ENCODE measurements around the gene SERPING1.
"Not testable (repeated sequence)": the region's sequence is repeated elsewhere in the genome, so short reads cannot be mapped to it uniquely, and the experiment has no call there.

Gene SERPING1

DNA sequence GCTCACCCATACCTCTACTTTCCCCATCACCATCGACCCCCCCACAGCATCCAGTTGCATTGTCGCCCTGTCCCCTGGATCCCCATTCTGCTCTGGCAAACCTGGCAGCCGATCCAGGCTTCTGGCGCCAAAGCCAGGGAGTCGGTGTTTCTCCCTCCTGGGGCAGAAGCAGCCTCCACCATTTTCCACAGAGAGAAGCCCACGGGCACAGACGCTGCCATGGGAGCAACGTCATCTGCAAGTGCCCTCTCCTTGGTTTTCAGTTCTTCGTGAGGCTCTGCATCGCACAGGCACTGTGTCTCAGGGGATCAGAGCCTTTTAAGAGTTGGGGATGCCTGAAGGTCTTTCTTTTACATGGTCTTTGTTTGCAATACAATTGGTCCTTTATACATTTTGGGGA, 49.9 kb downstream of the SERPING1 start:
- H3K9ac ChIP-seq (ENCODE audit: low read depth, low read length) = peak overlapping the region; percentile 37
- H3K4me1 ChIP-seq (ENCODE audit: control insufficient read depth, insufficient read depth, low read length) = peaks cover 69% of the 10 kb centered on the region
- peak overlapping the region; percentile 55 for H3K4me3 ChIP-seq (ENCODE audit: low read depth, low read length)
- peak overlapping the region; percentile 80 for H3K27ac ChIP-seq (ENCODE audit: low read depth, low read length)
- H3K36me3 ChIP-seq (ENCODE audit: control insufficient read depth, insufficient read depth, low read length) = peaks cover 13% of the 10 kb centered on the region
- peaks cover 14% of the 10 kb centered on the region for H3K27me3 ChIP-seq (ENCODE audit: control insufficient read depth, insufficient read depth, low read length)
- no peaks in the 10 kb centered on the region for H3K9me3 ChIP-seq (ENCODE audit: control insufficient read depth, insufficient read depth, low read length)

DNA sequence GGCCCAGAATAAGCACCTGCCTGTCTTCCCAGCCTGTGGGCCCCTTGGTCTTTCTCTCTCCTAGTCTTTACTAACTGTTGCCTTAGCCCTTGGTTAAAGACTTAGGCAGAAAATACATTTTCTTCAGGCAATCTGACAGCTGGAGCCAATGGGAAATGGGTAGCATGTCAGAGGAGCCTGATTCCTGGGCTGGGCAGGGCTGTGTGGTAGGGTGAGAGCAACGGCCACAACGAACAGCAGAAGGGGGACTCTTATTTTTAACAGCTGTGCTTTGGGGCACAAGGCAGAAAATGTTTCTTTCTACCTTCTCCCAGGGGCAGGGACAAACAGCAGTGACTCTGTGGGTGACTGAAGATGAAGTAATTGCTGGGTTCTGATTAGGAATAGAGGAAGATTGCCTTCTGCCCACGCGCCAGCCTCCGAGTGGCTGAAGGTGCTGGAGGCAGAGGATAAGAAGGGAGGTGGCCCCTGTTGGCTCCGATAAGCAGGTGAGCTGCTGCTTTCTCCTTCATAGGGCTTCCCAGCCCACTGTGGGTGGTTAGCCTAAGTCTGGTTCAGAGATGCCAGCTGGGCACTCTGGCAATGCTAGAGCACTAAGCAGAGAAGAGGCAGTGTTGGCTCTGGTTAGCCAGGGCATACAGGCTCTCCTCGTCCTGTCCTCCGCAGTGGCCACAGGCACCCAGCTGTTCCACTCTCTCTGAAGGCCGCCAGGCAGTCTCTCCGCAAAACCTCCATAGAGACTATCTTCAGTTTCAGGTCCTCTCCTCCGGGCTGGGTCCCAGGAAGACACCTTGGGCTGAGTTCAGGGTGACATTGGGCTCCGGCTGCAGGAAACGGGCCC, 50.7 kb downstream of the SERPING1 start:
- peak overlapping the region; percentile 80 for H3K27ac ChIP-seq (ENCODE audit: low read depth, low read length)
- no peaks in the 10 kb centered on the region for H3K9me3 ChIP-seq (ENCODE audit: control insufficient read depth, insufficient read depth, low read length)
- peak overlapping the region; percentile 37; the same call in 1 of the 2 replicates for H3K9ac ChIP-seq (ENCODE audit: low read depth, low read length)
- peak overlapping the region; percentile 55 for H3K4me3 ChIP-seq (ENCODE audit: low read depth, low read length)
- H3K36me3 ChIP-seq (ENCODE audit: control insufficient read depth, insufficient read depth, low read length) = peaks cover 7% of the 10 kb centered on the region
- peaks cover 69% of the 10 kb centered on the region for H3K4me1 ChIP-seq (ENCODE audit: control insufficient read depth, insufficient read depth, low read length)
- peaks cover 19% of the 10 kb centered on the region for H3K27me3 ChIP-seq (ENCODE audit: control insufficient read depth, insufficient read depth, low read length)

DNA sequence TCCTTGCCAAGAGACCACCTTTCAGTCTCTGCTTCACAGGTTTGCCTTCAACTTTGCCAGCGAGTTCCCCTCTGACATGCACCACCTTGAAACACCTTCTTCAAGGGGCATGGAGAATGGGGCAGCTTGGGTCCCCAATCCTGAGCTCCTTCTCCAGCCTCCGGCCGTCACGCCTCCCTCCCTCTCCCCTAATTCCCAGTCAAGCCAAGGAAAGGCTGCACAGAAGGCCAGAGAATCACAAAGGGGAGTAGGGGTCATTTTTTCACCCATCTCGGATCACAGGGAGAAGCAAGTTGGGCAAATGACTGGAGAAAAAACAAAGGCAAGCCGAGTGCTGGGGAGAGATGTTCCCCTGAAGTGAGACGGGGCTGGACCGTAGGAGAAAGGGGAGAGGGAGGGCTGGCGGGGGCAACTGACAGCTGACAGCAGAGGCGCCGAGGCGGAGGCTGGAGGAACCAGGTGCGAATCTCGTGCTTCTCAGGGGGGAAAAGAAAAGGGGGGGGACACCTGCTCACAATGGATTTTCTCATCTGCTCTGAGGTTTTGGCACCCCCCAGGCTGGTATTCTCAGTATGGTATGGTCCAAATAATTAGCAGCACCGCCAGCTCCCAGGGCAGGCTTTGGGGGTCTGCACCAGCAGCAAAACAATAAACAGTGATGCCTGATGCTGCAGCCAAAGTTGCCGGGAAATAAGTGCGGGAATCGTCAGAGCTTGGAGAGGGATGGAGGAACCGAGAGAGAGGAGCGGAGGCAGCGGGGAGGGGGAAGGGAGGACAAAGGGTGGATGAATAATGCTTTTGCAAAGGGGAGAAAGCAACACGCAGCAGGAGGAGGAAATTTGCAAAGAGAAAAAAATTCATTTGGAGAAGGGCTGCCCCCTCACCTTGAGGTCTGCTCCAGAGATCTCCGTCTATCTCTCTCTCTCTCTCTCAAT, 51.6 kb downstream of the SERPING1 start:
- H3K9ac ChIP-seq (ENCODE audit: low read depth, low read length) = no peak overlapping the region
- H3K4me3 ChIP-seq (ENCODE audit: low read depth, low read length) = peak overlapping the region; percentile 55
- H3K36me3 ChIP-seq (ENCODE audit: control insufficient read depth, insufficient read depth, low read length) = no peaks in the 10 kb centered on the region
- H3K4me1 ChIP-seq (ENCODE audit: control insufficient read depth, insufficient read depth, low read length) = peaks cover 62% of the 10 kb centered on the region
- H3K27me3 ChIP-seq (ENCODE audit: control insufficient read depth, insufficient read depth, low read length) = peaks cover 19% of the 10 kb centered on the region
- peak overlapping the region; percentile 80 for H3K27ac ChIP-seq (ENCODE audit: low read depth, low read length)
- H3K9me3 ChIP-seq (ENCODE audit: control insufficient read depth, insufficient read depth, low read length) = no peaks in the 10 kb centered on the region

DNA sequence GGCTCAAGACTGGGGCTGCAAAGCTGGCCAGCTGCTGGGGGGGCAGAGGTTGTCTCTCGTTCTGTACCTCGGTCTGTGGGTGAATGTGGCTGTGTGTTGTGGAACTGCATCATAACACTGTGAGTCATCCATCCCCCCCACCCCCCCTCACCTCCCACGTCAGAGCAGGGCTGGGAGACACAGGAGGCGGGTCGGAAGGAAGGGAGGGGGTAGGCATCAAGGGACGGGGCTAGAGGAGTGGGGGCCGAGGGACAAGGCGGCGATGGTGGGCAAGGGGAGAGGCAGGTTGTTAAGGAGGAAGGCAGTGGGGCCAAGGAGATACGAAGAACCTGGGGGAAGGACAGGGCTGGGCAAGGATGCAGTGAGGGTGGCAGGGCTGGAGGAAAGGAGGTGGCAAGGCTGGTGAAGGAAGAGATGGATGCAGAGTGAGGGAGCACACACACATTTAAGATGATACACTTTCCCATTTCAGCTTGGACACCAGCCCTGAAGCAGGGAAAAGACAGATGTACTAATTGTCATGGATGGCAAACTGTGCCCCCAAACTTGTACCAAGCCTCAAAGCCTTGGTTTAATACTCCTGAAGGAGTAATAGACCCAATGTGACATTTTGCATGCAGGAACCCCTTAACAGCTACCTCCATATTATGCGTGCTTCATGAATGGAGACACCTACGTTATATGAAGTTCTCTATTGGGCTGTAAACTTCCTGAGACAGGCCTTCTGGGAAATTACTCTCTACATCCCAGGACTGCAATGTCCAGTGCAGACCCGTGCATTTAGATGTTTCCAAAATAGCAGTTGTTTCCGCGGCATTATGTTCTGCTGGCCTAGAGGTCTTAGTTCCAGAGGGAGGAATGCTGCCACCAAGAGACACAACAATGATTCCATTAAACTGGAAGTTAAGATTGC, 52.6 kb downstream of the SERPING1 start, which contains the start of gene YPEL4:
TSS of gene YPEL4 (minus strand) at position 87 of the 913 bp plus-strand sequence. CDS start 2,805 bp downstream, outside the sequence.
- H3K27ac ChIP-seq (ENCODE audit: low read depth, low read length) = peak within 1 kb of the TSS; percentile 80
- H3K36me3 ChIP-seq (ENCODE audit: control insufficient read depth, insufficient read depth, low read length) = no peaks in the 10 kb centered on the region
- H3K4me1 ChIP-seq (ENCODE audit: control insufficient read depth, insufficient read depth, low read length) = peaks cover 57% of the 10 kb centered on the region
- H3K4me3 ChIP-seq (ENCODE audit: low read depth, low read length) = peak within 1 kb of the TSS; percentile 55
- H3K9ac ChIP-seq (ENCODE audit: low read depth, low read length) = no peak within 1 kb of the TSS; the same call in 1 of the 2 replicates
- H3K27me3 ChIP-seq (ENCODE audit: control insufficient read depth, insufficient read depth, low read length) = peaks cover 19% of the 10 kb centered on the region
- no peaks in the 10 kb centered on the region for H3K9me3 ChIP-seq (ENCODE audit: control insufficient read depth, insufficient read depth, low read length)

DNA sequence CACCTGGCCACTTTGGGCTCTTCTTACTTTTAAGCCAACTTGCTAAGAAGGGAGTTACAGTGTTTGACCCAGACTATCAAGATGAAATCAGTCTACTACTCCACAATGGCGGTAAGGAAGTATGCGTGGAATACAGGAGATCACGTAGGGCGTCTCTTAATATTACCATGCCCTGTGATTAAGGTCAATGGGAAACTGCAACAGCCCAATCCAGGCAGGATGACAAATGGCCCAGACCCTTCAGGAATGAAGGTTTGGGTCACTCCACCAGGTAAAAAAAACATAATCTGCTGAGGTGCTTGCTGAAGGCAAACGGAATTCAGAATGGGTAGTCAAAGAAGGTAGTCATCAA, 53.2 kb downstream of the SERPING1 start:
- H3K36me3 ChIP-seq (ENCODE audit: control insufficient read depth, insufficient read depth, low read length) = no peaks in the 10 kb centered on the region
- H3K27ac ChIP-seq (ENCODE audit: low read depth, low read length) = no peak overlapping the region
- peak overlapping the region; percentile 44; the same call in 1 of the 2 replicates for H3K4me3 ChIP-seq (ENCODE audit: low read depth, low read length)
- H3K4me1 ChIP-seq (ENCODE audit: control insufficient read depth, insufficient read depth, low read length) = peaks cover 50% of the 10 kb centered on the region
- peaks cover 19% of the 10 kb centered on the region for H3K27me3 ChIP-seq (ENCODE audit: control insufficient read depth, insufficient read depth, low read length)
- no peaks in the 10 kb centered on the region for H3K9me3 ChIP-seq (ENCODE audit: control insufficient read depth, insufficient read depth, low read length)
- H3K9ac ChIP-seq (ENCODE audit: low read depth, low read length) = no peak overlapping the region

DNA sequence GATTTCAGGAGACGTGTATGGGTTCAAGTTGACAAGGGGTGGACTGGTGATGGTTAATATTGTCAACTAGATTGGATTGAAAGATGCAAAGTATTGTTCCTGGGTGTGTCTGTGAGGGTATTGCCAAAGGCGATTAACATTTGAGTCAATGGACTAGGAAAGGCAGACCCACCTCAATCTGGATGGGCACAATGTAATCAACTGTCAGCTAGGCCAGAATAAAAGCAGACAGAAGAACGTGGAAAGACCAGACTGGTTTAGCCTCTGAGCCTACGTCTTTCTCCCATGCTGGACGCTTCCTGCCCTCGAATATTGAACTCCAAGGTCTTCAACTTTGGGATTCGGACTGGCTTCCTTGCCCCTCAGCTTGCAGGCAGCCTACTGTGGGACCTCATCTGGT, 53.9 kb downstream of the SERPING1 start:
- Histone ChIP-seq H3K27ac (ENCODE audit: low read depth, low read length) (no peak overlapping the region), H3K4me1 (ENCODE audit: control insufficient read depth, insufficient read depth, low read length) (peaks cover 44% of the 10 kb centered on the region), H3K4me3 (ENCODE audit: low read depth, low read length) (no peak overlapping the region), H3K36me3 (ENCODE audit: control insufficient read depth, insufficient read depth, low read length) (no peaks in the 10 kb centered on the region), H3K9me3 (ENCODE audit: control insufficient read depth, insufficient read depth, low read length) (no peaks in the 10 kb centered on the region), H3K27me3 (ENCODE audit: control insufficient read depth, insufficient read depth, low read length) (peaks cover 19% of the 10 kb centered on the region), H3K9ac (ENCODE audit: low read depth, low read length) (no peak overlapping the region)

DNA sequence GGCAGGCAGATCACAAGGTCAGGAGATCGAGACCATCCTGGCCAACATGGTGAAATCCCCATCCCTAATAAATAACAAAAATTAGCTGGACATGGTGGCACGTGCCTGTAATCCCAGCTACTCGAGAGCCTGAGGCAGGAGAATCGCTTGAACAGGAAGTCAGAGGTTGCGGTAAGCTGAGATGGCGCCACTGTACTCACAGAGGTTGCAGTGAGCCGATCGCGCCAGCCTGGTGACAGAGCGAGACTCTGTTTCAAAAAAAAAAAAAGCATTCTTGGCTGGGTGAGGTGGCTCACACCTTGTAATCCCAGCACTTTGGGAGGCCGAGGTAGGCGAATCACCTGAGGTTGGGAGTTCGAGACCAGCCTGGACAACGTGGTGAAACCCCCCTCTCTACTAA, 54.7 kb downstream of the SERPING1 start:
- not testable (repeated sequence) for H3K9ac ChIP-seq (ENCODE audit: low read depth, low read length); H3K4me3 ChIP-seq (ENCODE audit: low read depth, low read length); H3K27ac ChIP-seq (ENCODE audit: low read depth, low read length); H3K9me3 ChIP-seq (ENCODE audit: control insufficient read depth, insufficient read depth, low read length); H3K36me3 ChIP-seq (ENCODE audit: control insufficient read depth, insufficient read depth, low read length)
- Histone ChIP-seq H3K4me1 (ENCODE audit: control insufficient read depth, insufficient read depth, low read length) (peaks cover 35% of the 10 kb centered on the region), H3K27me3 (ENCODE audit: control insufficient read depth, insufficient read depth, low read length) (peaks cover 19% of the 10 kb centered on the region)

DNA sequence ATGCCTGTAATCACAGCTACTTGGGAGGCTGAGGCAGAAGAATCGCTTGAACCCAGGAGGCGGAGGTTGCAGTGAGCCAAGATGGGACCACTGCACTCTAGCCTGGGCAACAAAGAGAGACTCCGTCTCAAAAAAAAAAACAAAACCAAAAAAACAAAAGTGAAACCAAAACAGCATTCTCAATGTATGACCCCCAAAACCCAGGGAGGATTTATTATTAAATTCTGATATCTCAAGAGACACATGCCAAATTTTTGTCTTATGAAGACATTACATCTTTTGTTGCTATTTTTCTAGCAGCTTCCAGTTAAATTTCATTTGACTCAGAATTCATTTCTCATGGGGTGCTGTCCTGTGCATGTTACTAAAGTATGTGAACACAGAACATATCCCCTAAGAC, 55.2 kb downstream of the SERPING1 start:
- Histone ChIP-seq H3K9me3 (ENCODE audit: control insufficient read depth, insufficient read depth, low read length) (no peaks in the 10 kb centered on the region), H3K9ac (ENCODE audit: low read depth, low read length) (no peak overlapping the region), H3K4me1 (ENCODE audit: control insufficient read depth, insufficient read depth, low read length) (peaks cover 31% of the 10 kb centered on the region), H3K27ac (ENCODE audit: low read depth, low read length) (no peak overlapping the region), H3K27me3 (ENCODE audit: control insufficient read depth, insufficient read depth, low read length) (peaks cover 19% of the 10 kb centered on the region), H3K4me3 (ENCODE audit: low read depth, low read length) (no peak overlapping the region), H3K36me3 (ENCODE audit: control insufficient read depth, insufficient read depth, low read length) (no peaks in the 10 kb centered on the region)

DNA sequence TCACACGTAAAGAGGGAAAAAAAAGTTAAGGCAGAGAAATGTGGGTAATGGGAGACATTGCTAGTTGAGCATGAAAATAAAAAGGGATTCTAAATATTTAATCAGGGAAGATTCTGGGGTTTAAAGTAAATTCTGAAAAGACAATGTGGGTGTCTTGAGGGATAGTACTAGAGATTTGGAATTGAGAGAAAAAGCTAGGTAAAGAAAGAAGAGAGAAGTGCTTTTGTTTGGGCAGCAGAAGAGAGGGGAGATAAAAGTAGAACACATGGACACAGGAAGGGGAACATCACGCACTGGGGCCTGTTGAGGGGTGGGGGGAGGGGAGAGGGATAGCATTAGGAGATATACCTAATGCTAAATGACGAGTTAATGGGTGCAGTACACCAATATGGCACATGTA, 55.7 kb downstream of the SERPING1 start:
- Histone ChIP-seq H3K9me3 (ENCODE audit: control insufficient read depth, insufficient read depth, low read length) (no peaks in the 10 kb centered on the region), H3K4me3 (ENCODE audit: low read depth, low read length) (no peak overlapping the region), H3K27ac (ENCODE audit: low read depth, low read length) (no peak overlapping the region), H3K4me1 (ENCODE audit: control insufficient read depth, insufficient read depth, low read length) (peaks cover 26% of the 10 kb centered on the region), H3K9ac (ENCODE audit: low read depth, low read length) (no peak overlapping the region), H3K36me3 (ENCODE audit: control insufficient read depth, insufficient read depth, low read length) (no peaks in the 10 kb centered on the region), H3K27me3 (ENCODE audit: control insufficient read depth, insufficient read depth, low read length) (peaks cover 19% of the 10 kb centered on the region)

DNA sequence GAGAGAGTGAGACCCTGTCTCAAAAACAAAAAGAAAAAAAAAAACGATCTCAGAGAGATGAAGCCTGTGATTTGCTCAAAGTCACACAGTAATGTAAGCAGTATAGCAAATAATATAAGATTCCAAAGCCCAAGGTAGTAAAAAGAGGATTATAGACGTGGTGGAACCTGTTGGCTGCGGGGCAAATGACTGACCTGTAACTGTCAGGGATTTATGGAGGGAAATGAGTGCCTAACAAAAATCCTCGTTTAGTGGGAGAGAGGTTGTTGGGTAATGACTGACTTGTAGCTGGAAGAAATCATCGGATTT, 59.4 kb downstream of the SERPING1 start:
- Histone ChIP-seq H3K36me3 (ENCODE audit: control insufficient read depth, insufficient read depth, low read length) (peaks cover 27% of the 10 kb centered on the region), H3K9ac (ENCODE audit: low read depth, low read length) (peak overlapping the region; percentile 53; the same call in 1 of the 2 replicates), H3K9me3 (ENCODE audit: control insufficient read depth, insufficient read depth, low read length) (no peaks in the 10 kb centered on the region), H3K4me1 (ENCODE audit: control insufficient read depth, insufficient read depth, low read length) (peaks cover 6% of the 10 kb centered on the region), H3K27me3 (ENCODE audit: control insufficient read depth, insufficient read depth, low read length) (peaks cover 10% of the 10 kb centered on the region), H3K4me3 (ENCODE audit: low read depth, low read length) (peak overlapping the region; percentile 91), H3K27ac (ENCODE audit: low read depth, low read length) (peak overlapping the region; percentile 77)
